ENCODE results near the gene UFD1.

Gene UFD1

GRCh38 chr22:19478901-19479354 is at the start of gene UFD1:
Gene UFD1 (minus strand): TSS chr22:19479193. CDS start chr22:19479085, 108 bp downstream.
- peak; percentile 89 to 94 for DNase-seq
- no peak for TF ChIP-seq GATA1 (IDR thresholded peaks at IDR 0.05; ENCODE audit: low read depth, low read length)
- TF ChIP-seq POLR2A (IDR thresholded peaks at IDR 0.05; ENCODE audit: low read length): no peak

GRCh38 chr22:19527861-19528417 is 48.9 kb upstream of the UFD1 start:
- no peak for DNase-seq
- TF ChIP-seq POLR2A (IDR thresholded peaks at IDR 0.05; ENCODE audit: low read length) (no peak), GATA1 (IDR thresholded peaks at IDR 0.05; ENCODE audit: low read depth, low read length) (no peak)

- TF ChIP-seq GATA1 (IDR thresholded peaks at IDR 0.05; ENCODE audit: low read depth, low read length) (no peak), POLR2A (IDR thresholded peaks at IDR 0.05; ENCODE audit: low read length) (no peak)
- no peak for DNase-seq
Observed at GRCh38 chr22:19527321-19527721, 48.3 kb upstream of the UFD1 start.

GRCh38 chr22:19526702-19527111 is 47.7 kb upstream of the UFD1 start:
- TF ChIP-seq POLR2A (IDR thresholded peaks at IDR 0.05; ENCODE audit: low read length): no peak
- TF ChIP-seq GATA1 (IDR thresholded peaks at IDR 0.05; ENCODE audit: low read depth, low read length): no peak
- no peak for DNase-seq

GRCh38 chr22:19526076-19526701 is 47.2 kb upstream of the UFD1 start:
- no peak for DNase-seq
- TF ChIP-seq GATA1 (IDR thresholded peaks at IDR 0.05; ENCODE audit: low read depth, low read length) (no peak), POLR2A (IDR thresholded peaks at IDR 0.05; ENCODE audit: low read length) (no peak)

GRCh38 chr22:19525666-19526065 is 46.7 kb upstream of the UFD1 start:
- no peak for DNase-seq
- TF ChIP-seq GATA1 (IDR thresholded peaks at IDR 0.05; ENCODE audit: low read depth, low read length): no peak
- TF ChIP-seq POLR2A (IDR thresholded peaks at IDR 0.05; ENCODE audit: low read length): no peak

GRCh38 chr22:19525116-19525660 is 46.2 kb upstream of the UFD1 start:
- no peak for TF ChIP-seq POLR2A (IDR thresholded peaks at IDR 0.05; ENCODE audit: low read length)
- no peak for TF ChIP-seq GATA1 (IDR thresholded peaks at IDR 0.05; ENCODE audit: low read depth, low read length)
- DNase-seq: no peak

- TF ChIP-seq POLR2A (IDR thresholded peaks at IDR 0.05; ENCODE audit: low read length) (no peak), GATA1 (IDR thresholded peaks at IDR 0.05; ENCODE audit: low read depth, low read length) (no peak)
- no peak for DNase-seq
Observed at GRCh38 chr22:19524170-19525115, 45.5 kb upstream of the UFD1 start, which contains the start of gene CLDN5. Gene CLDN5 (minus strand): TSS chr22:19524410. CDS start chr22:19524255, 155 bp downstream.

- TF ChIP-seq POLR2A (IDR thresholded peaks at IDR 0.05; ENCODE audit: low read length): no peak
- no peak for TF ChIP-seq GATA1 (IDR thresholded peaks at IDR 0.05; ENCODE audit: low read depth, low read length)
- DNase-seq: peak; percentile 42 to 53
Observed at GRCh38 chr22:19523240-19524169, 44.5 kb upstream of the UFD1 start.

GRCh38 chr22:19522881-19523239 is 43.9 kb upstream of the UFD1 start:
- TF ChIP-seq GATA1 (IDR thresholded peaks at IDR 0.05; ENCODE audit: low read depth, low read length): no peak
- TF ChIP-seq POLR2A (IDR thresholded peaks at IDR 0.05; ENCODE audit: low read length): no peak
- DNase-seq: no peak

GRCh38 chr22:19522190-19522880 is 43.3 kb upstream of the UFD1 start:
- no peak for DNase-seq
- TF ChIP-seq POLR2A (IDR thresholded peaks at IDR 0.05; ENCODE audit: low read length): no peak
- no peak for TF ChIP-seq GATA1 (IDR thresholded peaks at IDR 0.05; ENCODE audit: low read depth, low read length)

GRCh38 chr22:19520566-19521305 is 41.7 kb upstream of the UFD1 start:
- TF ChIP-seq POLR2A (IDR thresholded peaks at IDR 0.05; ENCODE audit: low read length) (no peak), GATA1 (IDR thresholded peaks at IDR 0.05; ENCODE audit: low read depth, low read length) (no peak)
- no peak for DNase-seq
